IPS-20b (cell line): Measurements from ENCODE around the gene NPPA.
"Not testable (repeated sequence)": the region's sequence is repeated elsewhere in the genome, so short reads cannot be mapped to it uniquely, and the experiment has no call there.

Source experiments
- H3K27ac ChIP-seq: one replicate; pipeline ENCODE4 v1.5.1; 2013; ENCODE audit warnings: low read length
- H3K27me3 ChIP-seq: 2 replicates; pipeline ENCODE4 v1.6.1; 2013; ENCODE audit warnings: mild to moderate bottlenecking, low read length, inconsistent platforms; ENCODE audit not compliant: insufficient read depth
- H3K36me3 ChIP-seq: 2 replicates; pipeline ENCODE4 v1.6.1; 2013; ENCODE audit warnings: low read depth, mild to moderate bottlenecking, inconsistent platforms, low read length, moderate library complexity; ENCODE audit not compliant: insufficient read depth
- H3K4me1 ChIP-seq: 2 replicates; pipeline ENCODE4 v1.6.1; 2013; ENCODE audit warnings: mild to moderate bottlenecking, control low read depth, inconsistent platforms, low read length, moderate library complexity; ENCODE audit not compliant: insufficient read depth
- H3K4me3 ChIP-seq: 2 replicates; pipeline ENCODE4 v1.5.1; 2013; ENCODE audit warnings: mild to moderate bottlenecking, low read length, inconsistent platforms
- H3K9ac ChIP-seq: 2 replicates; pipeline ENCODE4 v1.6.1; 2013; ENCODE audit warnings: low read depth, mild to moderate bottlenecking, inconsistent platforms, low read length, moderate library complexity
- H3K9me3 ChIP-seq: 2 replicates; pipeline ENCODE4 v1.6.1; 2013; ENCODE audit warnings: mild to moderate bottlenecking, low read depth, low read length, inconsistent platforms; ENCODE audit not compliant: insufficient read depth

The NPPA gene

GRCh38 chr1:11825131-11825530 is 22.5 kb downstream of the NPPA start:
- Histone ChIP-seq H3K27ac (no peak overlapping the region), H3K9me3 (no peaks in the 10 kb centered on the region), H3K9ac (no peak overlapping the region), H3K36me3 (peaks cover 90% of the 10 kb centered on the region), H3K4me3 (no peak overlapping the region), H3K4me1 (no peaks in the 10 kb centered on the region), H3K27me3 (no peaks in the 10 kb centered on the region)

DNA sequence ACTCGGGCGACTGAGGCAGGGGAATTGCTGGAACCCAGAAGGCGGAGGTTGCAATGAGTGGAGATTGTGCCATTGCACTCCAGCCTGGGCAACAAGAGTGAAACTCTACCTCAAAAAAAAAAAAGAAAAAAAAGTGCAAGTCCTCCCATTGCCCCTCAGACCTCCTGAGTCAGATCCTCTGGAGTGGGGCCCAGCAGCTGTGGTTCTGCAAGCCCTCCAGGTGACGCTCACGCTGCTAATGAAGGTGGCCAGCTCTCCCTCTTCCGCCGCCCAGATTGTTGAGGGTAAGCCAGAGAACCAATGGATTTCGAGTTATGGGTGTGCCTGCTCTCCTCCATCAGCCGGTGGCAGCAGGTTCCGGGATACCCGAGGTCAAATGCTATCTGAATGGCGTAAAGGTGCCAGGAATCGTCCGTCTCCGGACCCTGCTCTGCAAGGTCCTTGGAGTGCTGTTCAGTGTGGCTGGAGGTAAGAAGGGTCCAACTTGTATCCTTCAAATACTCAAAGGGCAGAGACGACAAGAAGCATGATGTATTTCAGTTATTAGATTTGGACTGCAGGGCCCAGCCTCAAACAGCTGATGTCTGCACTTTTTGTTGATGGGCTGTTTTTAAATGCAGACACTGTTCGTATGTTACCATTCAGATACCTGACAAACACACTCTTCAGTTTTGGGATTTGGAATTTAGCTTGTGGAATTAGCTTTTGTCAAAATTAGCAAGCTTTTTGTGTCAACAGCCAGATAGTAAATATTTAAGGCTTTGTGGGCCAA is 24.0 kb downstream of the NPPA start:
- Histone ChIP-seq H3K27ac (no peak overlapping the region), H3K4me1 (no peaks in the 10 kb centered on the region), H3K4me3 (no peak overlapping the region), H3K9me3 (no peaks in the 10 kb centered on the region), H3K36me3 (peaks cover 91% of the 10 kb centered on the region), H3K9ac (no peak overlapping the region), H3K27me3 (no peaks in the 10 kb centered on the region)

DNA sequence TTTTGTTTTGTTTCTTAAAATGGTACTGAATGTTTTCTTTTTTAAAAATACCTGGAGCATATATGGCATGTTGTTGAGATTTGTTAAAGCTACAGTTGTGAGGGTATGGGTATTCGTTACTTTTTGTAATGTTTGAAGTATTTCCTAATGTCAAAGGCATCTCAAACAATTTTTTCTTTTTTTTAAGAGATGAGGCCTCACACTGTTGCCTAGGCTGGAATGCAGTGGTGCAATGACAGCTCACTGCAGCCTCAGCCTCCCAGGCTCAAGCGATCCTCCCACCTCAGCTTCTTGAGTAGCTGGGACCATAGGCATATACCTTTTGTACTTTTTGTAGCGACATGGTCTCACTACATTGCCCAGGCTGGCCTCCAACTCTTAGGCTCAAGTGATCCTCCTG is 25.5 kb downstream of the NPPA start:
- H3K27ac ChIP-seq: no peak overlapping the region
- H3K4me3 ChIP-seq: no peak overlapping the region
- no peaks in the 10 kb centered on the region for H3K4me1 ChIP-seq
- no peaks in the 10 kb centered on the region for H3K9me3 ChIP-seq
- H3K27me3 ChIP-seq: no peaks in the 10 kb centered on the region
- H3K9ac ChIP-seq: no peak overlapping the region
- H3K36me3 ChIP-seq: peaks cover 92% of the 10 kb centered on the region

- peaks cover 88% of the 10 kb centered on the region for H3K36me3 ChIP-seq
- H3K9me3 ChIP-seq: no peaks in the 10 kb centered on the region
- H3K27ac ChIP-seq: no peak overlapping the region
- H3K4me3 ChIP-seq: no peak overlapping the region
- no peak overlapping the region for H3K9ac ChIP-seq
- H3K4me1 ChIP-seq: no peaks in the 10 kb centered on the region
- H3K27me3 ChIP-seq: no peaks in the 10 kb centered on the region
Measured at GRCh38 chr1:11817192-11817591, 30.4 kb downstream of the NPPA start.

GRCh38 chr1:11813021-11813420 is 34.6 kb downstream of the NPPA start:
- Histone ChIP-seq H3K9me3 (no peaks in the 10 kb centered on the region), H3K4me3 (no peak overlapping the region), H3K4me1 (no peaks in the 10 kb centered on the region), H3K9ac (no peak overlapping the region), H3K27ac (no peak overlapping the region), H3K36me3 (peaks cover 89% of the 10 kb centered on the region), H3K27me3 (no peaks in the 10 kb centered on the region)

- no peaks in the 10 kb centered on the region for H3K27me3 ChIP-seq
- no peaks in the 10 kb centered on the region for H3K9me3 ChIP-seq
- H3K4me3 ChIP-seq: peak overlapping the region; percentile 89
- H3K36me3 ChIP-seq: peaks cover 50% of the 10 kb centered on the region
- H3K27ac ChIP-seq: no peak overlapping the region
- peak overlapping the region; percentile 83; the same call in 1 of the 2 replicates for H3K9ac ChIP-seq
- peaks cover 14% of the 10 kb centered on the region for H3K4me1 ChIP-seq
Measured at GRCh38 chr1:11807133-11807532, 40.5 kb downstream of the NPPA start.

DNA sequence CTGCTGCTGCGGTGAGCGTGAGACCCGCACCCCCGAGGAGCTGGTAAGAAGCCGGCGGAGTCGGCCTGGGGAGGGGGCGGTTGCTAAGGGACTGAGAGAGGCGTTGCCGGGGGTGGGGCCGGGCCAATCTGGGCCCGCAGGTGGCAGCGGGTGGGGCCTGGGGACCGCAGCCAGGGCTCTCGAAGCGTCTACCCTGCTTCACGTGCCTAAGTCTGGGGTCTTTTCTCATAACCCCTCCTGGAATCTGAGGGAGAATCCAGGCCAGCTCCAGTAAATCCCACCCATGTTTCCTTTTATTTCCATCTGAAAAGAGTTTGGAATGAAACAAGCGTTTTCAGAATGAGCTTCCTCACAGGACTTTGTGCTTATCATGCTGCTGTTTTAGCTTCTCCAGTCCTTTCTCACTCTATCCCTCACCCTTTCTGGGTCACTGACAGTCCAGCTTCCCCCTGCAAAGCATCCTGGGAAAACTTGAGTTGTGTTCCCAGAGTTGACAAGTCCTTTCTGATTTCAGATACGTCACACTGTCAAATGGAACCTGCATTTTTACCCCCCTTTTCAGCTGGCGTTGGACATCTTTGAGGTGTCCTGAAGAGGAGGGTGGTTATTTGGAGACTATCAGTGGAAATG is 41.2 kb downstream of the NPPA start:
- Histone ChIP-seq H3K4me1 (peaks cover 14% of the 10 kb centered on the region), H3K27ac (no peak overlapping the region)

DNA sequence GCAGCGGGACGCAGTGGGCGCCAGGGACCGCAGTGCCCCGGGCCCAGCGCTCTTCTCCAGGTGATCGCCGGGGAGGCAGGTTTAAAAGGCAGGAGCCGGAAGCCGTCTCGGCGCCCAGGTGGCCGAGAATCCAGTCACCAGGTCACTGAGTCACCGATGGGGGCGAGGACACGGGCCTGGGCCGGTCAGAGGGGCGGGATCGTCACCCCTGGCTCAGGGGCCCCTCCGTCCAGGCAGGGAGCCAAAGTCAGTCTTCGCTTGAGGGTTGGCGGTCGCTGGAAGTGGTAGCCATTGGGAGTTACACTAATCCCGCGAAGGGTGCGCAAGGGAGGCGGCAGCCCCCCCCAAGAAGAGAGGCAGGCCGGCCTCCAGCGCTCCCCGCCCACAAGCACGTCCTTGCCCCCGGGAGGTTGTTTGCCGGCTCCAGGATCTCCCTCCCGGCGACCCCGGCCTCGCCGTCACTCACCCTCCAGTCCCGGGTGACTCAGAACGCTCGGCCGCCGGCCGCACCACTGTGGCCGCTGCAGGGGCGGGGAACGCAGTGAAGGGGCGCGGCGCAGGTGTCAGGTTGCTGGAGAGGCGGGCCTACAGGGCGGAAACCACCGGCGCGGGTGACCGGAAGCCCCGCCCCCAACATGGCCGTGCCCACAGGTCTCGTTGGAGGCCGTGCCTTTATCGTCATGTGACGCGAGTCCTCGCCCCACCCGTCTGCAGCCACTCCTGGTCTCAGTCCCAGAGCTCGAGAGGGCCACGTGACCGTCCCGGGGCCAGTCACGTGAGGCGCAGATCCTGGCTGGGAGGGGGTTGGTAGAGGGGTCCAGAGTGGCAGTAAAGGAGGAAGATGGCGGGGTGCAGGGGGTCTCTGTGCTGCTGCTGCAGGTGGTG is 41.9 kb downstream of the NPPA start, which contains the start of the genes CLCN6 and MTHFR:
Gene CLCN6, plus strand, starts transcription at position 770 of the 885 bp plus-strand sequence. Its CDS starts 72 bp downstream, at position 842.
Gene MTHFR, minus strand, starts transcription at position 543 of the 885 bp plus-strand sequence. CDS start 2,848 bp downstream, outside the sequence.
- Histone ChIP-seq H3K4me3 (peak within 1 kb of the TSS; percentile 89), H3K9ac (peak within 1 kb of the TSS; percentile 90), H3K27me3 (no peaks in the 10 kb centered on the region), H3K36me3 (peaks cover 45% of the 10 kb centered on the region), H3K9me3 (no peaks in the 10 kb centered on the region), H3K4me1 (peaks cover 14% of the 10 kb centered on the region), H3K27ac (peak within 1 kb of the TSS; percentile 72)

More for the DNA sequence above, 41.2 kb downstream of the NPPA start:
- H3K4me3 ChIP-seq: peak overlapping the region; percentile 89
- H3K27me3 ChIP-seq: no peaks in the 10 kb centered on the region
- no peaks in the 10 kb centered on the region for H3K9me3 ChIP-seq
- H3K36me3 ChIP-seq: peaks cover 44% of the 10 kb centered on the region
- peak overlapping the region; percentile 83 for H3K9ac ChIP-seq

DNA sequence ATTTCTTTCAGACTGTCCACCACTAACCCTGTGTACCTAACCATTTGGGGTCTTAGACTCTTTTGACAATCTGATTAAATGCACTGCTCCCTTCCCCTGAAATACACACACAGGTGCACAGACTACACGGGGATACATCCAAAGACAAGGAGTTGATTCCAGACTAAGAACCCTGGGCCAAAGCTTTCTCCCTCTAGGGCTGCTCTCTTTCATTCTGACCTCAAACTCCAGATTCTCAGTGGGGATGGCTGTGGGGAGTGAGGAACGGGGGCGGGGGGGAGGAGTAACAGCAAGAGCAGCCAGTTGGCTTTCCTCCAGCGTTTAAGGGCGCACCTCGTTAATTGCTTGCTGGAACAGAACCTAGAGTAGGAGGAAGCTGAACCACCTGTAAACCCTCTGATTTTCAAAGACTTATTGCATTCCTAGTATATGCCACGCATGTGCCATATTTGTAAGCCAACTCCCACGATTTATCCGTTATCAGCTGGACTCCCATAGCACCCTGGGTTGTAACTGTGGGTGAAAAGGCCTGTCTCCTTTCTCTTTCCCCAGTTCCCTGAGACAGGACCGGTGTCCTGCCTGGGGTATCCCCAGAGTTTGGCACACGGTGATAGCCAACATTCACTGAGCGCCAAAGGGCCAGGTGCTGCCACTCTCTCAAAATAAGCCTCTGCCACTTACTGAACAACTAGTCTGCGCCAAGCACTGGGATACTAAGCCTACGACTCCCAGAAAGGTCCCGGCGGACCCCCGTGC is 42.7 kb downstream of the NPPA start:
- peaks cover 45% of the 10 kb centered on the region for H3K36me3 ChIP-seq
- H3K4me1 ChIP-seq: peaks cover 14% of the 10 kb centered on the region
- no peaks in the 10 kb centered on the region for H3K9me3 ChIP-seq
- peak overlapping the region; percentile 72 for H3K27ac ChIP-seq
- peak overlapping the region; percentile 89 for H3K4me3 ChIP-seq
- peak overlapping the region; percentile 90; the same call in 1 of the 2 replicates for H3K9ac ChIP-seq
- no peaks in the 10 kb centered on the region for H3K27me3 ChIP-seq

GRCh38 chr1:11803924-11804665 is 43.5 kb downstream of the NPPA start:
- H3K9me3 ChIP-seq, H3K27me3 ChIP-seq: not testable (repeated sequence)
- peak overlapping the region; percentile 44 for H3K27ac ChIP-seq
- H3K36me3 ChIP-seq: peaks cover 44% of the 10 kb centered on the region
- H3K4me1 ChIP-seq: peaks cover 14% of the 10 kb centered on the region
- peak overlapping the region; percentile 90; the same call in 1 of the 2 replicates for H3K9ac ChIP-seq
- H3K4me3 ChIP-seq: peak overlapping the region; percentile 89
